ENCODE measurements around the gene APBA3.

APBA3 gene

DNA sequence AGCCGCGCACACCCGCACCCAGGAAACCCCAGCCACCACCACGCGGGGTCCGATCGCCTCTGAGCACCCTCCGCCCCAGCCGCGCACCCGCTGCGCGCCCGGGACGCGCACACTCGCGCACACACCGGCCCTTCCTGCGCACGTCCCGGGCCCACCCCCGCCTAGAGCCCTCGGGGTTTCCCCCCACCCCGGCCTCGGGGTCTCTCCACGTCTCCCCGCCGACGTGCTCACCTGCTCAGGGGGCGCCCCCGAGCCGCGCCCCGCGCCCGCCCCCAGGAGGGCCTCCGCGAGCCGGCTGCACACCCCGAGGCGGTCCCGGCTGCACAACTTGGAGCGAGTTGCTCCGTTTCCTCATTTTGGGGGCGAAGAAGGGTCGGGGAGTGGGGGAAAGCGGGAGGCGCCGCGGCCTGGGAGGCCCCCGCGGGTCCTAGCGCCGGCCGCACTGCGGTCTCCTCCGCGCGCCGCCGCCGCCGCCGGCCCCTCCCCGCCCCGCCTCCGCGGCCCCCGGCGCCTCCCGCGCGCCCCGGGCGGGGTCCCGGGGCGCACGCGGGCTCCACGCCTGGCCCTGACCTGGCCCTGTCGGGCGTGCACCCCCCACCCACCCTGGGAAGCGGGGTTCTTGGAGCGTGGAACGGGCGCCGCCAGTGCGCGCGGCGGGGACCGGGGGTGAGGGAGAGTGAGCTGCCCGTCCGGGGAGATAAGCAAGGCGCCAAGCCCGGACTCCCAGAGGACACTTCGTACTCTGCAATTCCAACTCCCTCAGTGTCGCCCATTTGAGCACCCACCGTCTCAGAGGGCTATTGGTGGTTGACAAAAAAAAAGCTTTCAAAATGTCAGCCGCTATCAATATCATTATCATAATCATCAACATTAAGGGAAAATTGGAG is 24.7 kb upstream of the APBA3 start, which contains the start of gene MATK:
TSS of gene MATK (minus strand) at position 444 of the 887 bp plus-strand sequence. CDS start 1,246 bp downstream, outside the sequence.
- TF ChIP-seq, protein P1, sequence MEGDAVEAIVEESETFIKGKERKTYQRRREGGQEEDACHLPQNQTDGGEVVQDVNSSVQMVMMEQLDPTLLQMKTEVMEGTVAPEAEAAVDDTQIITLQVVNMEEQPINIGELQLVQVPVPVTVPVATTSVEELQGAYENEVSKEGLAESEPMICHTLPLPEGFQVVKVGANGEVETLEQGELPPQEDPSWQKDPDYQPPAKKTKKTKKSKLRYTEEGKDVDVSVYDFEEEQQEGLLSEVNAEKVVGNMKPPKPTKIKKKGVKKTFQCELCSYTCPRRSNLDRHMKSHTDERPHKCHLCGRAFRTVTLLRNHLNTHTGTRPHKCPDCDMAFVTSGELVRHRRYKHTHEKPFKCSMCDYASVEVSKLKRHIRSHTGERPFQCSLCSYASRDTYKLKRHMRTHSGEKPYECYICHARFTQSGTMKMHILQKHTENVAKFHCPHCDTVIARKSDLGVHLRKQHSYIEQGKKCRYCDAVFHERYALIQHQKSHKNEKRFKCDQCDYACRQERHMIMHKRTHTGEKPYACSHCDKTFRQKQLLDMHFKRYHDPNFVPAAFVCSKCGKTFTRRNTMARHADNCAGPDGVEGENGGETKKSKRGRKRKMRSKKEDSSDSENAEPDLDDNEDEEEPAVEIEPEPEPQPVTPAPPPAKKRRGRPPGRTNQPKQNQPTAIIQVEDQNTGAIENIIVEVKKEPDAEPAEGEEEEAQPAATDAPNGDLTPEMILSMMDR (IDR thresholded peaks at IDR 0.05; ENCODE audit: insufficient read depth, low read length) = no peak
- peak; percentile 76 for TF ChIP-seq SPI1 (IDR thresholded peaks at IDR 0.05; ENCODE audit: borderline replicate concordance, low read depth)
- peak within 1 kb of the TSS; percentile 49 for H3K4me3 ChIP-seq (replicated peaks; ENCODE audit: insufficient read depth, low read length)
- H3K27me3 ChIP-seq (ENCODE audit: insufficient read depth, poor library complexity, severe bottlenecking) = peaks cover 2% of the 10 kb centered on the region
- DNase-seq (ENCODE audit: low read depth in 1 of 2, low spot score in 1 of 2) = peak; percentile 55 to 75
- peak within 1 kb of the TSS; percentile 73 for H3K27ac ChIP-seq (replicated peaks)

DNA sequence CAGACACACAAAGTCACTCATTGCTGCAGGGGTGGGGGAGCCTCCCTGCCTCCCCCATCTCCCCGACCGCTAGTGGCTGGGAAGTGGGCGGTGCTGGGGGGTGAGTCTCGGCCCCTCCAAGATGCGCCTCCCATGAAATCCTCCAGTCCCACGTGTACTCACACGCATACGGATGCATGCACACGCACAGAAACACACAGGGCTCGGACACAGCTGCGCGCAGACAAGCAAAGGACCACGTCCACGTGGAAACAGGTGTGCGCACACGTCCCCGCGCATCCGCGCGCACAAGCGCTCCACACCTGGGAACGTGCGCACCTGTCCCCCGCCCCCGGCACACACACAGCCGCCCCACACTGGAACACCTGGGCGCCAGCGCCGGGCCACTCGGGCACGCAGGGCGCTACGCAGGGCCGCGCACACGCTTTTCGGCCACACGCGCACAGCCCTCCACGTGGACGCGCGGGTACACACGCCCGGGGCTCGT is 24.0 kb upstream of the APBA3 start:
- H3K27me3 ChIP-seq (ENCODE audit: insufficient read depth, poor library complexity, severe bottlenecking) = peaks cover under 1% of the 10 kb centered on the region
- H3K27ac ChIP-seq (replicated peaks) = peak overlapping the region; percentile 73
- peak; percentile 44 to 78 for DNase-seq (ENCODE audit: low read depth in 1 of 2, low spot score in 1 of 2)
- peak; percentile 44; the same call in 1 of the 2 replicates for TF ChIP-seq POLR2AphosphoS5 (IDR thresholded peaks at IDR 0.05; ENCODE audit: low read depth)
- TF ChIP-seq, protein P2, sequence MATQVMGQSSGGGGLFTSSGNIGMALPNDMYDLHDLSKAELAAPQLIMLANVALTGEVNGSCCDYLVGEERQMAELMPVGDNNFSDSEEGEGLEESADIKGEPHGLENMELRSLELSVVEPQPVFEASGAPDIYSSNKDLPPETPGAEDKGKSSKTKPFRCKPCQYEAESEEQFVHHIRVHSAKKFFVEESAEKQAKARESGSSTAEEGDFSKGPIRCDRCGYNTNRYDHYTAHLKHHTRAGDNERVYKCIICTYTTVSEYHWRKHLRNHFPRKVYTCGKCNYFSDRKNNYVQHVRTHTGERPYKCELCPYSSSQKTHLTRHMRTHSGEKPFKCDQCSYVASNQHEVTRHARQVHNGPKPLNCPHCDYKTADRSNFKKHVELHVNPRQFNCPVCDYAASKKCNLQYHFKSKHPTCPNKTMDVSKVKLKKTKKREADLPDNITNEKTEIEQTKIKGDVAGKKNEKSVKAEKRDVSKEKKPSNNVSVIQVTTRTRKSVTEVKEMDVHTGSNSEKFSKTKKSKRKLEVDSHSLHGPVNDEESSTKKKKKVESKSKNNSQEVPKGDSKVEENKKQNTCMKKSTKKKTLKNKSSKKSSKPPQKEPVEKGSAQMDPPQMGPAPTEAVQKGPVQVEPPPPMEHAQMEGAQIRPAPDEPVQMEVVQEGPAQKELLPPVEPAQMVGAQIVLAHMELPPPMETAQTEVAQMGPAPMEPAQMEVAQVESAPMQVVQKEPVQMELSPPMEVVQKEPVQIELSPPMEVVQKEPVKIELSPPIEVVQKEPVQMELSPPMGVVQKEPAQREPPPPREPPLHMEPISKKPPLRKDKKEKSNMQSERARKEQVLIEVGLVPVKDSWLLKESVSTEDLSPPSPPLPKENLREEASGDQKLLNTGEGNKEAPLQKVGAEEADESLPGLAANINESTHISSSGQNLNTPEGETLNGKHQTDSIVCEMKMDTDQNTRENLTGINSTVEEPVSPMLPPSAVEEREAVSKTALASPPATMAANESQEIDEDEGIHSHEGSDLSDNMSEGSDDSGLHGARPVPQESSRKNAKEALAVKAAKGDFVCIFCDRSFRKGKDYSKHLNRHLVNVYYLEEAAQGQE (IDR thresholded peaks at IDR 0.05; ENCODE audit: insufficient replicate concordance, low read depth) = no peak
- H3K4me3 ChIP-seq (replicated peaks; ENCODE audit: insufficient read depth, low read length) = peak overlapping the region; percentile 49

DNA sequence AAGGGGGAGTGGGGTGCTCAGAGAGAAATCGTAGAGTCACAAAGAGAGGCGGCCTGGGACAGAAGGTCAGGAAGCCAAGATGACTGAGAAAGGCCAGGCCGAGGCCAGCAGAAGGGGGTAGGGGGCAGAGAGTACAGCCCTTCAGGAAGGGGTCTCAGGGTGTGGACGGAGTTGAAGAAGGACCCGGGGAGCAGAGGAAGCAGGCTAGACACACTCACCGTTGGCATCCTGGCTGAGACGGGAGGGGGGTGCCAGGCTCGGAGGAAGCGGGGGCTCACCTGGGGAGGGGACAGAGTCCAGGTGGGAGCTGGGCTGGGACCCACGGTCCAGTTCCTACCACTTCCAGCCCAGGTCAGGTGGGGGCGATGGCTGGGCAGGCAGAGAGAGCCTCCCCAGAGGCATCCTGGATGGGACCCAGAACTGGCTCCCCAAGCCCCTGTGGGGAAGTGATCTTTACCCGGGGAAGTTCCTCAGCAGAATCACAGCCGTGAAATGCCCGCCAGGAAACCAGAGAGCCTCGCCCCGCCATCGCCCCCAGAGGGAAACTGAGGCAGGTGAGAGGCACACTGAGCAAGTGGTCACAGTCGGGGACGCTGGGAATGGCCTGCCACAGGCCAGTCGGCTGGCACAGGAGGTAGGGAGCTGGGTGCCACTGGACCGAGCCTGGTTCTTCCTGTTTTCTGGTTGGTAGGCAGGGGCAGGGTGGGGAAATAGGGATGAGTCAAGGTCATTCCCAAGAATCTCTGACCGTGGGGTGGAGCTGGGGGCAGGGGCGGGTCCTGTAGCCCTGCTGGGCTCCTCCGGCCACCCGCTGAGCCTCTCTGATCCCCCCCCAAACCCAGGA is 23.3 kb upstream of the APBA3 start:
- DNase-seq (ENCODE audit: low read depth in 1 of 2, low spot score in 1 of 2) = no peak
- peak overlapping the region; percentile 49 for H3K4me3 ChIP-seq (replicated peaks; ENCODE audit: insufficient read depth, low read length)

More for the DNA sequence above, 23.3 kb upstream of the APBA3 start:
- no peaks in the 10 kb centered on the region for H3K27me3 ChIP-seq (ENCODE audit: insufficient read depth, poor library complexity, severe bottlenecking)
- TF ChIP-seq, protein P2 (IDR thresholded peaks at IDR 0.05; ENCODE audit: insufficient replicate concordance, low read depth) = no peak
- peak; percentile 52; the same call in 1 of the 2 replicates for TF ChIP-seq SPI1 (IDR thresholded peaks at IDR 0.05; ENCODE audit: borderline replicate concordance, low read depth)
- H3K27ac ChIP-seq (replicated peaks) = peak overlapping the region; percentile 73

All from HL-60 (cell line).